OCI-LY1 (cell line): Measurements from ENCODE around the gene MIS18BP1.

Source experiments
- EZH2 ChIP-seq: fragments of 200-600 bp; sonication (generic), shearing (Covaris generic); IDR thresholded peaks from 2 replicates; pipeline ENCODE4 v1.8.0; 2017; ENCODE audit warnings: borderline replicate concordance, mixed run types, mild to moderate bottlenecking, antibody characterized with exemption, low read length, moderate library complexity, mixed read lengths
- TF ChIP-seq, protein P1 (sequence below): fragments of 200-600 bp; sonication (generic), shearing (Covaris generic); IDR thresholded peaks from 2 replicates; pipeline ENCODE4 v1.5.1; 2017; ENCODE audit warnings: mild to moderate bottlenecking, antibody characterized with exemption, low read length, moderate library complexity, mixed read lengths

DNA sequence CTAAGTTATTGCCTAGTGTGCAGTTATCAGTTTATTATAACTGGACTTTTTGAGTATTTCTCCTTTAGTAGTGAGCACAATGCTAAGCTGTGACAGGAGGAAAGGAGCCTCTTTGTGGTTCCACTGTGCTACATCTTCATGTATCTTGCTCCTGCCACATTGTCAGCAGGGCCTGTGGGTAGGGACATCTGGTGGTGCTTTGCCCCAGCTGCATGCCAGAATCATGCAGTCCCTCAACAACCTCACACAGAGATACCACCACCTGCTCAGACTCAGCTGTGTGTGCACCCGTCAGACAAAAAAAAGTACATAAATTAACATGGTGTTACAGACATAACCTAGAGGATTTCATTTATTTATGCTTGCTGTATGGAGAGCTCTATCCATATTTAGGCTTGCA is 51.1 kb downstream of the MIS18BP1 start:
- TF ChIP-seq, protein P1, sequence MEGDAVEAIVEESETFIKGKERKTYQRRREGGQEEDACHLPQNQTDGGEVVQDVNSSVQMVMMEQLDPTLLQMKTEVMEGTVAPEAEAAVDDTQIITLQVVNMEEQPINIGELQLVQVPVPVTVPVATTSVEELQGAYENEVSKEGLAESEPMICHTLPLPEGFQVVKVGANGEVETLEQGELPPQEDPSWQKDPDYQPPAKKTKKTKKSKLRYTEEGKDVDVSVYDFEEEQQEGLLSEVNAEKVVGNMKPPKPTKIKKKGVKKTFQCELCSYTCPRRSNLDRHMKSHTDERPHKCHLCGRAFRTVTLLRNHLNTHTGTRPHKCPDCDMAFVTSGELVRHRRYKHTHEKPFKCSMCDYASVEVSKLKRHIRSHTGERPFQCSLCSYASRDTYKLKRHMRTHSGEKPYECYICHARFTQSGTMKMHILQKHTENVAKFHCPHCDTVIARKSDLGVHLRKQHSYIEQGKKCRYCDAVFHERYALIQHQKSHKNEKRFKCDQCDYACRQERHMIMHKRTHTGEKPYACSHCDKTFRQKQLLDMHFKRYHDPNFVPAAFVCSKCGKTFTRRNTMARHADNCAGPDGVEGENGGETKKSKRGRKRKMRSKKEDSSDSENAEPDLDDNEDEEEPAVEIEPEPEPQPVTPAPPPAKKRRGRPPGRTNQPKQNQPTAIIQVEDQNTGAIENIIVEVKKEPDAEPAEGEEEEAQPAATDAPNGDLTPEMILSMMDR = peak; percentile 48; the same call in 1 of the 2 replicates
- no peak for TF ChIP-seq EZH2
